GM23248 (cell line): ENCODE data around the gene GLT8D2. TPM values are rescaled to one million over a fixed set of nuclear protein-coding genes. Genes with fewer than 3 reads are reported as not detected.

Source experiments
- DNase-seq: peaks from one replicate; pipeline ENCODE4 v3.0.0-alpha.2; 2015
- H2AFZ ChIP-seq: fragments of 200-600 bp; sonication (generic); 2 replicates; pipeline ENCODE4 v1.6.1; 2016; ENCODE audit warnings: antibody characterized with exemption
- H3F3A ChIP-seq: fragments of 200-600 bp; sonication (generic); 2 replicates; pipeline ENCODE4 v1.6.1; 2016; ENCODE audit warnings: mild to moderate bottlenecking, antibody characterized with exemption, mixed run types; ENCODE audit not compliant: insufficient read depth
- H3K27ac ChIP-seq: fragments of 200-600 bp; sonication (generic); 2 replicates; pipeline ENCODE4 v1.5.1; 2016; ENCODE audit warnings: mild to moderate bottlenecking
- H3K27me3 ChIP-seq: fragments of 200-600 bp; sonication (generic); replicated peaks from 2 replicates; pipeline ENCODE4 v1.6.1; 2016; ENCODE audit warnings: mild to moderate bottlenecking; ENCODE audit not compliant: insufficient read depth
- H3K36me3 ChIP-seq: fragments of 200-600 bp; sonication (generic); 2 replicates; pipeline ENCODE4 v1.6.1; 2016; ENCODE audit warnings: low read depth, mild to moderate bottlenecking
- H3K4me1 ChIP-seq: fragments of 200-600 bp; sonication (generic); 2 replicates; pipeline ENCODE4 v1.6.1; 2016; ENCODE audit warnings: mild to moderate bottlenecking; ENCODE audit not compliant: insufficient read depth
- H3K4me2 ChIP-seq: fragments of 200-600 bp; sonication (generic); one replicate; pipeline ENCODE4 v1.6.1; 2016; ENCODE audit warnings: mild to moderate bottlenecking; ENCODE audit not compliant: unreplicated experiment
- H3K4me3 ChIP-seq: fragments of 200-600 bp; sonication (generic); 2 replicates; pipeline ENCODE4 v1.5.1; 2016; ENCODE audit warnings: mild to moderate bottlenecking
- H3K79me2 ChIP-seq: fragments of 200-600 bp; sonication (generic); 2 replicates; pipeline ENCODE4 v1.6.1; 2016; ENCODE audit warnings: mild to moderate bottlenecking; ENCODE audit not compliant: insufficient read depth
- H3K9ac ChIP-seq: fragments of 200-600 bp; sonication (generic); 2 replicates; pipeline ENCODE4 v1.6.1; 2016; ENCODE audit warnings: mild to moderate bottlenecking
- H3K9me2 ChIP-seq: fragments of 200-600 bp; sonication (generic); 2 replicates; pipeline ENCODE4 v1.6.1; 2016; ENCODE audit warnings: mixed run types, mild to moderate bottlenecking, moderate library complexity; ENCODE audit not compliant: insufficient read depth
- H3K9me3 ChIP-seq: fragments of 200-600 bp; sonication (generic); one replicate; pipeline ENCODE4 v1.6.1; 2017; ENCODE audit warnings: low read depth
- H4K20me1 ChIP-seq: fragments of 200-600 bp; sonication (generic); 2 replicates; pipeline ENCODE4 v1.6.0; 2016; ENCODE audit not compliant: insufficient read depth
- EZH2 ChIP-seq: fragments of 200-600 bp; sonication (generic); IDR thresholded peaks from 2 replicates; pipeline ENCODE4 v1.6.1; 2018; ENCODE audit warnings: antibody characterized with exemption, mild to moderate bottlenecking; ENCODE audit not compliant: insufficient read depth, poor library complexity, severe bottlenecking
- EZH2phosphoT487 ChIP-seq: fragments of 200-600 bp; sonication (generic); IDR thresholded peaks from 2 replicates; pipeline ENCODE4 v1.6.1; 2018; ENCODE audit warnings: antibody characterized with exemption, moderate library complexity, mild to moderate bottlenecking, low read depth; ENCODE audit not compliant: insufficient read depth
- WGBS, 2 experiments: methylation state at CpG; one replicate each; pipeline ENCODE4 v1.1.6; 2015 to 2017; ENCODE audit warnings: low lambda C conversion rate in 2 of 2, low coverage in 1 of 2; ENCODE audit errors: missing lambda C conversion rate in 2 of 2; 5-methylcytosine and 5-hydroxymethylcytosine counted together
- in situ Hi-C: fragments of 300-500 bp; cut with MboI; formaldehyde crosslinking; loops from 2 replicates; pipeline ENCODE4 v1.15.0; 2020
- polyA plus RNA-seq: library from polyadenylated mRNA; unstranded; fragments of >200 nt; fragmentation: Nextera tagmentation; extraction: Ambion mirVana; gene quantifications from 2 replicates; pipeline ENCODE4 v1.2.1, GENCODE V29; 2016
- total RNA-seq: library from RNA; depleted of rRNA; stranded (reverse); fragments of >200 nt; shearing (Covaris generic); gene quantifications from 2 replicates; pipeline ENCODE4 v1.2.3, GENCODE V29; 2014

GLT8D2 gene
- total and polyA plus RNA-seq, 2 experiments from 2014 or later = 58.6 to 99.2 TPM

GRCh38 chr12:104012331-104012730, 37.7 kb downstream of the GLT8D2 start:
- H3K4me1 ChIP-seq = peaks cover 16% of the 10 kb centered on the region
- no peaks in the 10 kb centered on the region for H3K79me2 ChIP-seq
- no peak overlapping the region for H3K4me3 ChIP-seq
- H3K27me3 ChIP-seq = no peaks in the 10 kb centered on the region
- in situ Hi-C loops = no loop called here
- H3K36me3 ChIP-seq = peaks cover 5% of the 10 kb centered on the region
- no peaks in the 10 kb centered on the region for H3K9me3 ChIP-seq
- no peak overlapping the region for H3K27ac ChIP-seq
- H3F3A ChIP-seq = peaks cover 5% of the 10 kb centered on the region
- H3K4me2 ChIP-seq = no peak overlapping the region
- no peaks in the 10 kb centered on the region for H3K9me2 ChIP-seq
- no peak overlapping the region for H3K9ac ChIP-seq
- WGBS, 2 experiments = 73 to 74% methylated on average over 4 of the region's 4 CpGs
- no peak for DNase-seq
- no peak for TF ChIP-seq EZH2phosphoT487
- TF ChIP-seq EZH2 = no peak
- H4K20me1 ChIP-seq = no peaks in the 10 kb centered on the region
- no peak overlapping the region for H2AFZ ChIP-seq

- Histone ChIP-seq H3K9me2 (no peaks in the 10 kb centered on the region), H3K4me3 (no peak overlapping the region), H3K4me1 (peaks cover 27% of the 10 kb centered on the region), H3K79me2 (no peaks in the 10 kb centered on the region), H3K9me3 (no peaks in the 10 kb centered on the region), H3K4me2 (peak overlapping the region; percentile 36), H3F3A (peaks cover 14% of the 10 kb centered on the region), H3K9ac (no peak overlapping the region), H3K27ac (peak overlapping the region; percentile 63), H2AFZ (peak overlapping the region; percentile 56), H3K36me3 (peaks cover 5% of the 10 kb centered on the region), H4K20me1 (no peaks in the 10 kb centered on the region), H3K27me3 (no peaks in the 10 kb centered on the region)
- 45 to 47% methylated on average over 6 of the region's 6 CpGs for WGBS, 2 experiments
- peak; percentile 90 for DNase-seq
- in situ Hi-C loops = no loop called here
- TF ChIP-seq EZH2 (no peak), EZH2phosphoT487 (no peak)
These were observed 38.7 kb downstream of the GLT8D2 start for GRCh38 chr12:104011253-104011652.

GRCh38 chr12:104010606-104011169, 39.3 kb downstream of the GLT8D2 start:
- Histone ChIP-seq H3K9me3 (no peaks in the 10 kb centered on the region), H4K20me1 (no peaks in the 10 kb centered on the region), H3K4me2 (peak overlapping the region; percentile 36), H3K9ac (no peak overlapping the region), H3K27ac (peak overlapping the region; percentile 63; the same call in 1 of the 2 replicates), H3K9me2 (no peaks in the 10 kb centered on the region), H3K27me3 (no peaks in the 10 kb centered on the region), H3K4me3 (no peak overlapping the region), H2AFZ (peak overlapping the region; percentile 56), H3K36me3 (peaks cover 5% of the 10 kb centered on the region), H3K4me1 (peaks cover 27% of the 10 kb centered on the region), H3F3A (peaks cover 14% of the 10 kb centered on the region), H3K79me2 (no peaks in the 10 kb centered on the region)
- TF ChIP-seq EZH2phosphoT487 (no peak), EZH2 (no peak)
- in situ Hi-C loops = no loop called here
- WGBS, 2 experiments = 96 to 98% methylated on average over 2 of the region's 2 CpGs
- DNase-seq = no peak

- H3K4me1 ChIP-seq = peaks cover 27% of the 10 kb centered on the region
- no peaks in the 10 kb centered on the region for H3K9me3 ChIP-seq
- H3K27ac ChIP-seq = no peak overlapping the region
- H3K9me2 ChIP-seq = no peaks in the 10 kb centered on the region
- no peaks in the 10 kb centered on the region for H3K27me3 ChIP-seq
- H3K36me3 ChIP-seq = peaks cover 5% of the 10 kb centered on the region
- TF ChIP-seq EZH2phosphoT487 = no peak
- TF ChIP-seq EZH2 = no peak
- H2AFZ ChIP-seq = no peak overlapping the region
- WGBS, 2 experiments = 94 to 96% methylated on average over 4 of the region's 4 CpGs
- in situ Hi-C loops = no loop called here
- no peaks in the 10 kb centered on the region for H3K79me2 ChIP-seq
- H3F3A ChIP-seq = peaks cover 14% of the 10 kb centered on the region
- H3K4me2 ChIP-seq = no peak overlapping the region
- no peak for DNase-seq
- no peaks in the 10 kb centered on the region for H4K20me1 ChIP-seq
- no peak overlapping the region for H3K9ac ChIP-seq
- H3K4me3 ChIP-seq = no peak overlapping the region
These were observed 39.9 kb downstream of the GLT8D2 start for GRCh38 chr12:104010121-104010520.
